Ovary (tissue), 9 donors: ENCODE data around the gene TMA16. TPM values are rescaled to one million over a fixed set of nuclear protein-coding genes. Genes with fewer than 3 reads are reported as not detected.

Experiments
- DNase-seq, 5 donors: peaks; one replicate each; pipeline ENCODE4 v3.0.0-alpha.2; 2019 to 2020
- H3K27ac ChIP-seq, 2 donors: fragments of 200-600 bp; one replicate each; pipeline versions ENCODE4 v1.5.1 to v1.8.0; 2019 to 2022
- H3K27me3 ChIP-seq: fragments of 200-600 bp; one replicate; pipeline ENCODE4 v1.8.0; 2022
- H3K36me3 ChIP-seq: fragments of 200-600 bp; sonication (generic); one replicate; pipeline ENCODE4 v1.5.1; 2019
- H3K4me1 ChIP-seq: one replicate; pipeline ENCODE4 v1.8.1; 2013; ENCODE audit warnings: mild to moderate bottlenecking, moderate library complexity; ENCODE audit not compliant: insufficient read depth
- H3K4me3 ChIP-seq: fragments of 200-600 bp; sonication (generic); one replicate; pipeline ENCODE4 v1.5.1; 2017
- H3K9me3 ChIP-seq, 2 donors: fragments of 200-600 bp in 1 of 2; sonication (generic) in 1 of 2; one replicate each; pipeline versions ENCODE4 v1.5.1 to v1.8.1; 2013 to 2019; ENCODE audit warnings: mild to moderate bottlenecking in 1 of 2, moderate library complexity in 1 of 2
- EP300 ChIP-seq: sonication (generic); formaldehyde crosslinking; IDR thresholded peaks from one replicate; pipeline ENCODE4 v1.6.1; 2017; ENCODE audit warnings: antibody characterized with exemption
- POLR2A ChIP-seq: fragments of 450-650 bp; IDR thresholded peaks from one replicate; pipeline ENCODE4 v1.6.1; 2017; ENCODE audit warnings: antibody characterized with exemption, mild to moderate bottlenecking, moderate library complexity
- WGBS, 3 donors: extraction: QIAGEN DNeasy Blood & Tissue Kit in 1 of 3; methylation state at CpG; one replicate each; pipeline versions ENCODE4 v1.1.5 to v1.1.7; 2013 to 2017; 5-methylcytosine and 5-hydroxymethylcytosine counted together
- intact Hi-C, 4 donors: fragments of 100-400 bp; cut with DNase I; formaldehyde crosslinking; loops; one replicate each; pipeline versions ENCODE4 v1.11.0 to v1.15.1; 2022 to 2023
- polyA plus RNA-seq, 2 donors: library from polyadenylated mRNA; stranded (reverse); fragments of 200-250 nt in 1 of 2; fragments of 350-450 nt in 1 of 2; fragmentation: Illumina TruSeq in 1 of 2; extraction: RNeasy Lipid Tissue Mini Kit (QIAGEN cat#74804) in 1 of 2; gene quantifications; one replicate each; pipeline ENCODE4 v1.2.3, GENCODE V29; 2013 to 2014
- total RNA-seq, 7 donors: library from RNA; depleted of rRNA in 2 of 7; stranded (reverse); fragments of >200 nt in 2 of 7; fragmentation: NEBNext Ultra II Directional in 3 of 7; extraction: Animal tissue kit (Norgen Biotek cat#: 25700) in 3 of 7; gene quantifications; one replicate each; pipeline versions ENCODE4 v1.1.0 to v1.2.4, GENCODE V29; 2016 to 2023
- TF ChIP-seq, protein P1 (sequence below), 3 donors: fragments of 450-650 bp in 2 of 3; fragments of 200-600 bp in 1 of 3; IDR thresholded peaks; one replicate each; pipeline versions ENCODE4 v1.5.1 to v1.8.0; 2016 to 2022; ENCODE audit warnings: antibody characterized with exemption in 3 of 3, mild to moderate bottlenecking in 1 of 3
- donor health status: DM: no; HTN: no; CAD: no; lungs with moderate emphysema.
- donor health status: DM: no; HTN: no; CAD: no.
- donor health status: Bipolar disorder and iron deficiency.
- donor health status: DM: yes; HTN: yes; CAD: no.
- donor health status: DM: no; HTN: no; CAD: no.
- donor health status: DM: yes; HTN: yes; CAD: no.

Gene TMA16
- total and polyA plus RNA-seq, 9 donors: 15.0 to 31.9 (median 22.3) TPM

DNA sequence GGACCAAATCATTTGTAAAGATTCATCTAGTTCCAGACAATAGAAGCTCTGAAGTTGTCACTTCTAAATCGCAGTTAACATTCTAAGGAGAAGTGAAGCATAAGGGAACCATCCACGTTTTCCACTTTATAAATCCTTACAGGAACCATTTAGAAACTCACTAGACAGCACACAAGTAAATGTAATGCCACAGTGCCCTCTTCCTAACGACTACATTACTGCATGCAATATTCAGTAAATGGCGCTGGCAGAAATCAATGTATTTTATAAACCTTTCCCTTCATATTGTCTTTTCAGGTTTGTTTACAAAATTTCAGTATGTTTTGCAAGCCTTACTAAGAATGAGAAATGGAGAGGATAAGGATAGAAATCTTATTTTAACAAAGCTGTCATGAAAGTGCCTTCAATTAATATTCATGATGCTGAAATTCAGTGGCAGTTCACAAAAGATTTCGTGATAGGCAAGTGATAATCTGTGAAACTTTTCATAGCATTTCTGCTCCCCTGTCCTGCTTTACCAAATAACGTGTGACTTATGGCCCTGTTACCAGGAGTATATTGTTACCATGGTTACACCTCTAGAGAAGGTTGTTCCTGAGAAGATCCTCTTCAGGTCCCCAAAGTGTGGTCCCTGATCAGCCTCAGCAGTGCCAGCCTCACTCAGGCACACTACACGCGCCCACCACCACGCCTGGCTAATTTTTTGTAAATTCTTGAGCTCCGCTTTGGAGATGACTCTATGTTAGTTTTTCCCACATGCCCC lies 54.2 kb downstream of the TMA16 start:
- Histone ChIP-seq H3K4me3 (no peak overlapping the region), H3K27me3 (no peaks in the 10 kb centered on the region), H3K27ac (no peak overlapping the region), H3K36me3 (no peaks in the 10 kb centered on the region), H3K4me1 (no peaks in the 10 kb centered on the region), H3K9me3 (no peaks in the 10 kb centered on the region)
- intact Hi-C loops: loop anchor here in 2 of 4 donors (10.0 kb wide), 1 partner anchor 64 kb away; no protein-coding TSS in a partner anchor
- no peak for TF ChIP-seq EP300
- TF ChIP-seq, protein P1, sequence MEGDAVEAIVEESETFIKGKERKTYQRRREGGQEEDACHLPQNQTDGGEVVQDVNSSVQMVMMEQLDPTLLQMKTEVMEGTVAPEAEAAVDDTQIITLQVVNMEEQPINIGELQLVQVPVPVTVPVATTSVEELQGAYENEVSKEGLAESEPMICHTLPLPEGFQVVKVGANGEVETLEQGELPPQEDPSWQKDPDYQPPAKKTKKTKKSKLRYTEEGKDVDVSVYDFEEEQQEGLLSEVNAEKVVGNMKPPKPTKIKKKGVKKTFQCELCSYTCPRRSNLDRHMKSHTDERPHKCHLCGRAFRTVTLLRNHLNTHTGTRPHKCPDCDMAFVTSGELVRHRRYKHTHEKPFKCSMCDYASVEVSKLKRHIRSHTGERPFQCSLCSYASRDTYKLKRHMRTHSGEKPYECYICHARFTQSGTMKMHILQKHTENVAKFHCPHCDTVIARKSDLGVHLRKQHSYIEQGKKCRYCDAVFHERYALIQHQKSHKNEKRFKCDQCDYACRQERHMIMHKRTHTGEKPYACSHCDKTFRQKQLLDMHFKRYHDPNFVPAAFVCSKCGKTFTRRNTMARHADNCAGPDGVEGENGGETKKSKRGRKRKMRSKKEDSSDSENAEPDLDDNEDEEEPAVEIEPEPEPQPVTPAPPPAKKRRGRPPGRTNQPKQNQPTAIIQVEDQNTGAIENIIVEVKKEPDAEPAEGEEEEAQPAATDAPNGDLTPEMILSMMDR (IDR thresholded peaks at IDR 0.05): peak; percentile 19 to 41 (median 28)
- 42 to 46% (median 44%) methylated on average over 10 of the region's 10 CpGs for WGBS, 3 donors
- DNase-seq: no peak

DNA sequence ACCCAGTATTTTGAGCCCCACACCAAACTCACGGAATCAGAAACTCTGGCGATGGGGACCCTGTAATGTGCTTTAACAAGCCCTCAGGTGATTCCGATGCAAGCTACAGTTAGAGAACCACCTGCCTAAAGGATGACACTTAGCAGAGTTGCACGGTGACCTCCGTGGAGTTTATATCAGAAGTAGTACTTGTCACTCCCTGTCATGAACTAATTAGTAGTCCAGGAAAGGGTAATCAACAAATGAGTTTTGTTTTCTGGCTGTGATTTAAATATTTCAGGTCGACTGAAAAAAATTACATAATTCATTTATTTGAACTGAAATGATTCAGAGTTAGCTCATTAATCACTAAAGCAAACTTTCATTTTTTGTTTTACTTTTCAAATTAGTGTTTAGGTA lies 56.4 kb downstream of the TMA16 start:
- H3K4me1 ChIP-seq: no peaks in the 10 kb centered on the region
- H3K4me3 ChIP-seq: no peak overlapping the region
- DNase-seq: no peak
- 38 to 57% (median 45%) methylated on average over 6 of the region's 6 CpGs for WGBS, 3 donors
- H3K36me3 ChIP-seq: no peaks in the 10 kb centered on the region
- TF ChIP-seq, protein P1 (IDR thresholded peaks at IDR 0.05): no peak
- no peak for TF ChIP-seq POLR2A
- H3K9me3 ChIP-seq: no peaks in the 10 kb centered on the region
- intact Hi-C loops: loop anchor here in 1 of 4 donors (10.0 kb wide), 1 partner anchor 1184 kb away; no protein-coding TSS in a partner anchor
- H3K27ac ChIP-seq: no peak overlapping the region
- no peaks in the 10 kb centered on the region for H3K27me3 ChIP-seq

DNA sequence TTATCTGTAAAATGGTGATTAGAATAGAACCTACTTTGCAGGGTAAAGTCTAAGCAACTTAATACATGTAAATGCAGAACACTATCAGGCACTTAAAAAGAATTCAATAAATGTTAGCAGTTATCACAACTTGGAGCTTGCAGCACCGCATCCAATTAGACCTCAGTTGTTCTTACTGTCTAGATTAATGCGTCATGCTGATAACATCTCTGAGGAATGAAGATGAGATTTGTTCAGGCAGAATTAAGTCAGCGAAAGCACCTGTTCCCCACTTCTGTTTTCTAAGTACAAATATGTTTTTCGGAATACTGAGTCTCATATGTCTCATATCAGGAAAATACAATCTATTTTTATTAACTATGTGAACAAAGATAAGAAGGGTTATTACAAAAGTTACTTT lies 58.7 kb downstream of the TMA16 start:
- no peak for DNase-seq
- Histone ChIP-seq H3K4me1 (no peaks in the 10 kb centered on the region), H3K9me3 (no peaks in the 10 kb centered on the region), H3K4me3 (no peak overlapping the region), H3K27ac (no peak overlapping the region), H3K36me3 (no peaks in the 10 kb centered on the region), H3K27me3 (no peaks in the 10 kb centered on the region)
- intact Hi-C loops: loop anchor here in 1 of 4 donors (10.0 kb wide), 1 partner anchor 1182 kb away; no protein-coding TSS in a partner anchor
- 63 to 68% (median 67%) methylated on average over 4 of the region's 4 CpGs for WGBS, 3 donors
- TF ChIP-seq EP300 (no peak), POLR2A (no peak)
- TF ChIP-seq, protein P1 (IDR thresholded peaks at IDR 0.05): no peak

DNA sequence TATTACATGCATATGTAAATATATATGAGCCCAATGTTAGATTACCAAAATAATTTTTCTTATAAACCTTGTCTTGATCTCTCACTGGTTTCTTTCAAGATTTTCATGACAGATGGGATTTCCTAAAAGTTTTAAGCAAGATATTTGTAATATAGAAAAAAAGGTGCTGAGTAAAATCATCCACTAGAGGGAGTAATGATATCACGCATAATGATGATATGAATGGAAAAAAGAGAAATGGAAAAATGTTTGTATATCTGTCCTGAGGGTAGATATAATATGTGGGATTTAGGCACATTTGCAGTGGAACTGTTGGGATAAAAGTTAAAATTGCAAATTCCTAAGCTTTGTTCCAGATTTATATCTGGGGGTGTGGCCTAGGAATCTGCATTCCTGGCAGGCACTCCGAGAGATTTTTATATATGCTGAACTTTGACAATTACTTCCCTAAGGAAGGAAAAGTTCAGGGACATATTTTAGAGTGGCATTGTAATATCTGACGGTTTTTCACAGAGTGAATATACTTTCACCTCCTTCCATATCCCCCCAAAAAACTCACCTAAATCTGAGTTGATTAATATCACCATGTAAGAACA lies 60.5 kb downstream of the TMA16 start:
- intact Hi-C loops: loop anchor here in 1 of 4 donors (10.0 kb wide), 1 partner anchor 1180 kb away; no protein-coding TSS in a partner anchor
- Histone ChIP-seq H3K4me3 (no peak overlapping the region), H3K27ac (no peak overlapping the region), H3K36me3 (no peaks in the 10 kb centered on the region), H3K9me3 (no peaks in the 10 kb centered on the region), H3K4me1 (no peaks in the 10 kb centered on the region), H3K27me3 (no peaks in the 10 kb centered on the region)
- no peak for TF ChIP-seq POLR2A
- TF ChIP-seq, protein P1 (IDR thresholded peaks at IDR 0.05): no peak
- no peak for TF ChIP-seq EP300
- 11 to 21% (median 13%) methylated on average over 3 of the region's 3 CpGs for WGBS, 3 donors
- no peak for DNase-seq
